Rectal smooth muscle tissue (tissue), 1 donor: ENCODE results near the gene SH2D2A.

ENCODE experiments used
- H3K27ac ChIP-seq: one replicate; pipeline ENCODE4 v1.7.0; 2013; ENCODE audit warnings: low read depth, low read length, inconsistent platforms
- H3K27me3 ChIP-seq: one replicate; pipeline ENCODE4 v1.7.0; 2013; ENCODE audit warnings: low read length; ENCODE audit not compliant: control insufficient read depth, insufficient read depth
- H3K36me3 ChIP-seq: one replicate; pipeline ENCODE4 v1.7.0; 2013; ENCODE audit warnings: low read length; ENCODE audit not compliant: control insufficient read depth, insufficient read depth
- H3K4me1 ChIP-seq: one replicate; pipeline ENCODE4 v1.7.0; 2013; ENCODE audit warnings: low read length; ENCODE audit not compliant: control insufficient read depth, insufficient read depth
- H3K4me3 ChIP-seq: one replicate; pipeline ENCODE4 v1.7.0; 2013; ENCODE audit warnings: low read length
- H3K9ac ChIP-seq: one replicate; pipeline ENCODE4 v1.7.0; 2013; ENCODE audit warnings: low read length

SH2D2A gene

DNA sequence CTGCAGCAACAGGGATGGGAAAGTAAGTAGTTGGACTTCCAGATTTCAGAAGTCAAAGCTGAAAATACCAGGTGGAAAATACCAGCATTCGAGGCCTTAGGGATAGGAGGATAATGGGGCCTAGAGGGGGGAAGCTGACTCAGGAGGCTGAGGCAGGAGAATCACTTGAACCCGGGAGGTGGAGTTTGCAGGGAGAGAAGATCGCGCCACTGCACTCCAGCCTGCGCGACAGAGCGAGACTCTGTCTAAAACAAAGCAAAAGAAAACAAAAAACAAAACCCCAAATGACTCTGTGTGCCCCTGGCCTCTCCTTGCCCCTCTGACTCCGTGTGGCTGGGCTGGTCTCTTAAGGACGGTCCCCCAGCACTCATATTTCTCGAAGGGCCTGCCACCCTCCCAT is 3.4 kb downstream of the SH2D2A start:
- H3K27ac ChIP-seq = no peak overlapping the region
- H3K9ac ChIP-seq = no peak overlapping the region

DNA sequence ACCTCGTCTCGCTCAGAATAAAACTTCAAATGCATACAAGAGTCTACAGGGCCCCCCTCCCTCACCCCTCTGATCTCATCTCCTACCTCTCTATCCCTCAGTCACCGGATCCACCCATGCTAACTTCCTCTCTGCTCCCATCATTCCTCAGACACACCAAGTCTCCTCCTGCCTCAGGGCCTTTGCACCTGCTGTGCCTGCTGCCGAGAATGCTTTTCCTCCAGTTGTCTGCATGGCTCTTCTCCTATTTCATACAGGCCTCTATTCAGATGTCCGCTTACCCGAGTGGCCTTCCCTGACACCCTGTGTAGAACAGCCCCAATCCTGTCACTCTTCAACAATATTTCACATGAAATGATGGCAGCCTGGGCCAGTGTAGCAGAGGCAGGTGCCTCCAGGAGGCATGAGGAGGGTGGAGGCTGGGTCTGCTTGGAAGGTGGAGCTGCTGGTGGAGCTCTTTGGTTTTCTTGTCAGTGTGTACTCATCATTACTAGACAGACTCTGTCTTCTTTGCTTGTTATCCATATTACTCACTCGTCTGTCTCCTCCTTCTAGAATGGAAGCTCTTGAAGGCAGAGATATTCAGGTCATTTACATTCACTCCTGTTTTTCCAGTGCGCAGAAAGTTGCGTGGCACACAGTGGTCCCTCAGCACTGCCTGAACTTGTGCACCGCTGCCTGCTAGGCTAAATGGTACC is 4.2 kb downstream of the SH2D2A start:
- Histone ChIP-seq H3K9ac (no peak overlapping the region), H3K36me3 (no peaks in the 10 kb centered on the region), H3K4me1 (no peaks in the 10 kb centered on the region), H3K27ac (no peak overlapping the region), H3K4me3 (no peak overlapping the region), H3K27me3 (no peaks in the 10 kb centered on the region)

More for the DNA sequence above, 3.4 kb downstream of the SH2D2A start:
- Histone ChIP-seq H3K4me1 (no peaks in the 10 kb centered on the region), H3K27me3 (no peaks in the 10 kb centered on the region), H3K36me3 (no peaks in the 10 kb centered on the region), H3K4me3 (peak overlapping the region; percentile 49)

DNA sequence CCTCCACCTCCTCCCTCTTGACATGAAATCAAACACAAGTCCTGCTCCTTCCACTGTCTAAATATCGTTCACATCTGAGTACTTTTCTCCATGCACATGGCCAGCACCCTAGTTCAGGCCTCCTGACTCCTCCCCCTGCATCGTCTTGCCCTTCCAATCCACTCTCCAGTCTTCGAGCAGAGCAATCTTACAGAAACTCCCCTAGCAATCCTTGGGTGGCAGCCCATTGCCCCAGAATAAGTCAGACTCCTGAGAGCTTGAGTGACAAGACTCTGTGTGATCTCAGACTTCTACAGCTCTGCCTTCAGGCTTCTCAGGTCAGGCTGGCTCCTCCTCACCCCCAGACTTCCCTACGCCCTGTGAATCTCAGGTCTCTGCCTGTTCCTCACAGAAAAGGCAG is 5.5 kb downstream of the SH2D2A start:
- Histone ChIP-seq H3K4me1 (peaks cover 4% of the 10 kb centered on the region), H3K27ac (no peak overlapping the region), H3K9ac (no peak overlapping the region), H3K36me3 (no peaks in the 10 kb centered on the region), H3K27me3 (no peaks in the 10 kb centered on the region), H3K4me3 (no peak overlapping the region)

DNA sequence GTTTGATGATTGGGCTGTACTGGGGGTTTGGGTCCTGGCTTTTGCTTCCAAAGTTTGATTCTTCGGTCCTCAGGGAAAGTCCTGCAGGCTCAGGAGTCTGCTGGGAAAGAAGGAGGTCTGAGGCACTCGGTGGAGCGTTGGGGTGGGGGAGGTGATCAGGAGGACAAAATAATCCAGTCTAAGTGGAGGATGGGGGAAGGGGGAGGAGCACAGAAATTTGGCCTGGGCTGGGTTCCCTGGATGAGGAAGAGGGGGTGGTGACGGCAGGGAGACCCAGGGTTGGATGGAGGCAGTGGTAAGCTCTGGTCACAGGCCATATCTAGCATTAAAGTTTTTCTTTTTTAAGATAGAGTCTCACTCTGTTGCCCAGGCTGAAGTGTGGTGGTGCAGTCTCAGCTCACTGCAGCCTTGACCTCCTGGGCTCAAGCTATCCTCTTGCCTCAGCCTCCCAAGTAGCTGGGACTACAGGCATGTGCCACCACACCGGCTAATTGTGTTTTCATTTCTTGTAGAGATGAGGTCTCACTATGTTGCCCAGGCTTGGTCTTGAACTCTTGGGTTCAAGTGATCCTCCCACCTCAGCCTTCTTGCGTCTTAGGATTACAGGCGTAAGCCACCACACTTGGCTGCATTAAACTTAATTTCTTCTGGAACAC is 6.8 kb downstream of the SH2D2A start:
- Histone ChIP-seq H3K27me3 (no peaks in the 10 kb centered on the region), H3K36me3 (no peaks in the 10 kb centered on the region), H3K9ac (no peak overlapping the region), H3K4me1 (peaks cover 9% of the 10 kb centered on the region), H3K27ac (no peak overlapping the region), H3K4me3 (no peak overlapping the region)

DNA sequence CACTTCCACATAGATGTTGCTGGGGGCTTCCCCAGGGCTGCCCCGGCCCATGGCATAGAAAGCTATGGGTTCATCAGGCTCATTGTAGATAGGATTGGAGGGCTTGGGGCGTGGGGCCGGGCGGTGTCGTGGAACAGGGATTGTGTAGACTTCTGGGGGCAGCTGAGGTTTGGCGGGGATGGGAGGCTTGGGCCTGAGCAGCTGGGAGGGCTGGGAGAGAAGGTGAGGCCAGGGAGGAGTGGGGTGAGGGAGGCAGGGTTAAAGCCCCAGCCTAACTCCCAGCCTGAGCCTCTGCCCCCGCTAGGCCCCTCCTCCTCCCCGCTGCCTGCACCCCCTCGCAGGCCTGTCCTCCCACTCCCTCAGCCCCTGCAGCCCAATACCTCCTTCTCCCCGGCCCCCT is 7.4 kb downstream of the SH2D2A start:
- Histone ChIP-seq H3K4me1 (peaks cover 9% of the 10 kb centered on the region), H3K36me3 (no peaks in the 10 kb centered on the region), H3K27me3 (no peaks in the 10 kb centered on the region), H3K4me3 (no peak overlapping the region), H3K9ac (no peak overlapping the region), H3K27ac (no peak overlapping the region)

DNA sequence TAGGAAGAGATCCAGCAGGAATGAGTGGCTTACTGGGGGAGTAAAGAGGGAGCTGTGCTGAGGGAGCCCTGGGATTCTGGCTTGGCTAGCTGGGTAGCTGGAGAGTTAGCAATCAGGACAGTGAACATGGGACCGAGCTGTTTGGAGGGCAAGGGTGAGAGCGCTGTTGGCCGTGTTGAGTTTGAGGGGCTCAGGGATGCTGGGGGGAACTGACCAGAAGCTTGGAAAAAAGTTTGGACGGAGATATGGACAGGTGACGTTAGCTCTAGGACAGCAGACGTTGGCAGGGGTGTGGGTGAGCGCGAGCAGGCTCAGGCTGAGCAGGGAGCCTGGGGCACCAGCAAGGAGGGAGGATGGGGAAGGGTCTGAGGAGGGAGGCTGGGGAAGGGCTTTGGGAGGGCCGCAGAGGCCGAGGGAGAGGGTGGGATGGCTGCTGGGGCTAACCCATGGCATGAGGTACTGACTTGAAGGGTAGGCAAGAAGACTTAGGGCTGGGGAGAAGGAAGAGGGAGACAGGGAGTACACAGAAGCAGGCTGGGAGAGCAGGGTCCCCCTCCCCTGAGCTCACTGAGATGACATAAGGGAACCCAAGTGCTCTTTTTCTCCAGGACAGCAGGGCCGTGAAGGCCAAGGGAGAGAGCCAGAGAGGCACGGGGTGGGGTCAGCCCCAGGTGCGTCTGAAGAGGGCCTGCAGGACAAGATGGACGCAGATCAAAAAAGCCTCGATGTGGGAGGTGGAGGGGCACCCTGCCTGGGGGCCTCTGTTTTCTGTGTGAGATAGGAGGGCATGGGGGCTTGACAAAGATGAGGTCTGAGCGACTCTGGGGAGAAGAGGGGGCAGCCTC is 8.2 kb downstream of the SH2D2A start:
- no peaks in the 10 kb centered on the region for H3K36me3 ChIP-seq
- no peak overlapping the region for H3K9ac ChIP-seq
- no peak overlapping the region for H3K27ac ChIP-seq
- no peaks in the 10 kb centered on the region for H3K27me3 ChIP-seq
- H3K4me1 ChIP-seq = peaks cover 9% of the 10 kb centered on the region
- H3K4me3 ChIP-seq = no peak overlapping the region

DNA sequence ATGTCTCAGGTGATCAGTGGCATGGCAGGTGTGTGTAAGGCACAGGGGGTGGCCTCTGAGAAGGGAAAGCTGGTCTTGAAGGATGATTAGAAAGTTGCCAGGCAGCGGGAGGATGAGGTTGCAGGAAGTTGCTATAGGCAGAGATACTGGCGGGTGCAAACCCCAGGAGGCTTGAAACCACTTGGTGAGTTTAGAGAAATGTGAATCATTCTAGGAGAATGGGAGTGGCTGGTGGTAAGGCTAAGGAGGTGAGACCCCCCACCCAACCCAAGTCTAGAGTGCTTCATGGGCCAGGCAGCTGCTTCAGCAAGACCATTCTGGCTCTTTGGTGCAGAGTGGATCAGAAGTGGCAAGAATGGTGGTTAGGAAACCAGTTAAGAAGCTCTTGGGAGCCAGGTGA is 9.0 kb downstream of the SH2D2A start:
- Histone ChIP-seq H3K27me3 (no peaks in the 10 kb centered on the region), H3K27ac (no peak overlapping the region), H3K4me1 (peaks cover 9% of the 10 kb centered on the region), H3K4me3 (no peak overlapping the region), H3K36me3 (no peaks in the 10 kb centered on the region), H3K9ac (no peak overlapping the region)

DNA sequence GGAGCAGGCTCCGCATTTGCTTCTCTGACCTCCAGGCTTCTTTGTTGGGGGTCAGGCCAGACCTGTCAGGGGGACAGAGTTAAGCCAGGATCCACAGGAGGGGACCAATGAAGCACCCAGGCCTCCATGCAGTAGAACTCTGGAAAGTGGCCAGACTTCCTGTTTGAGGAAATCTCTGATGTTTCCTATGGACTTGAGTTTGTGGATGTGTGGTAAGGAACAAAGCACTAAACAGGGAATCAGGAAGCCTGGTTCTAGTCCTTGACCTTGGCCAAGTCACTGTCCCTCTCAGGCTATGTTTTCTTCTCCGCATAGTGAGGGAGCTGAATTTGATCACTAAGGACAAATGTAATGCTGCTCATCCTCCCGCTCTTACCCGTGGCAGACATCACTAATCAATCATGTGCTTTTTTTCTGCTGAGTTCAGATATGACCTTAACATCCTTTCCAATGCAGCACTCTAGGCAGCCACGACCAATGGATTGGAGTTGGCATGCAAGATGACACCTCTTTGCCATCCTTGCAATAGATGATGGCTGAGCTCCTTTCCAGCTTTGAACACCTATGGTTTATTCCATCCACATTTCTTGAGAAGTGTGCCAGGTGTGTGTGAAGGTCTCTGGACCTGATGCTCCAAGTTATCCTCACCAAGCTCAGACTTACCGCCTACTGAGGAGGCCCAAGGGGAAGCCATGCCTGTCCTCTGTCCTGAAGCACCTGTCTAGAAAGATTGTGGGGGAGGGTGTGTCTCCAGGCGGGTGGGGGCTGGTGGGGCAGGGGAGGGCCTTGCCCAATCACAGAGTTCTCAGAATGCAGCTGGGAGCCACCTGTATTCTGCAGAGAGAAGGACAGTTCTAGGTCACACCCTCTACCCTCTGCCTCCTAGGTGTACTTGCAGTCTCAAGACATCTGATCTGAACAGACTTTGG is 9.9 kb downstream of the SH2D2A start:
- Histone ChIP-seq H3K27ac (no peak overlapping the region), H3K4me1 (peaks cover 9% of the 10 kb centered on the region), H3K36me3 (no peaks in the 10 kb centered on the region), H3K4me3 (no peak overlapping the region), H3K9ac (no peak overlapping the region), H3K27me3 (no peaks in the 10 kb centered on the region)

DNA sequence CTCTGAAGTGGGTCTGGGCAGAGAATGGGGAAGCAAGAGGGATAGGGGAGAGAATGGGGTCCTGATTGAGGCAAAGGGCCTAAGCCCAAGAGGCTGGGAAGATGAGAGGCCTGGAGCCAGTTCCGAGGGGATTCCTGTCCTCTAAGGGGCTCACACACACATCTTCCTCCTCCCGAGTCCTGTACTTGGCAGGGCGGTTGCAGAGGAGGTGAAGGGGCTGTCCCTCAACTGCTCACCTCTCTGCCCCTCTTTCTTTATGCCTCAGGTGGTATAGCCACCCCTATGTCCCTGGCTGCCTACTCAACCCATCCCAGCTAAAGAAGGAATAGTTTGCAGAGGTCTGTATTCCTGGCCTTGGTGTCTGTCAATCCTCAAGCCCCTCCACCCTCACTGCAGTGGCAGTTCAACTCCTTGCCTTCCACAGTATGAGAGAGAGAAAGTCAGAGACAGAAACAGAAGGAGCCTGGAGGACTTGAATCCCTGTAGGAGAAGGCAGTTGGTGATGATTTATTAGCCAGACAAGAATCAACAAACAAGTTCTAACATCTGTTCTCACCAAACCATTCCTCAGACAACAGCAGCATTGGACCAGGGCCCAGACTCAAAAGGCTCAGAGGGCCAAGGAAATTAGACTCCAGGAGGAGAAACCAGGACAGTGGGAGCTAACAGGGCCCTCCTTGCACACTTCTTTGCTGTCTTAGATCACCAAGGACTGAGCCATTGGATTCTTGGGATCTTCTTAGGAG is 10.7 kb downstream of the SH2D2A start:
- H3K27me3 ChIP-seq = no peaks in the 10 kb centered on the region
- H3K4me3 ChIP-seq = no peak overlapping the region
- H3K9ac ChIP-seq = no peak overlapping the region
- H3K27ac ChIP-seq = peak overlapping the region; percentile 24
- H3K36me3 ChIP-seq = peaks cover under 1% of the 10 kb centered on the region
- peaks cover 9% of the 10 kb centered on the region for H3K4me1 ChIP-seq

DNA sequence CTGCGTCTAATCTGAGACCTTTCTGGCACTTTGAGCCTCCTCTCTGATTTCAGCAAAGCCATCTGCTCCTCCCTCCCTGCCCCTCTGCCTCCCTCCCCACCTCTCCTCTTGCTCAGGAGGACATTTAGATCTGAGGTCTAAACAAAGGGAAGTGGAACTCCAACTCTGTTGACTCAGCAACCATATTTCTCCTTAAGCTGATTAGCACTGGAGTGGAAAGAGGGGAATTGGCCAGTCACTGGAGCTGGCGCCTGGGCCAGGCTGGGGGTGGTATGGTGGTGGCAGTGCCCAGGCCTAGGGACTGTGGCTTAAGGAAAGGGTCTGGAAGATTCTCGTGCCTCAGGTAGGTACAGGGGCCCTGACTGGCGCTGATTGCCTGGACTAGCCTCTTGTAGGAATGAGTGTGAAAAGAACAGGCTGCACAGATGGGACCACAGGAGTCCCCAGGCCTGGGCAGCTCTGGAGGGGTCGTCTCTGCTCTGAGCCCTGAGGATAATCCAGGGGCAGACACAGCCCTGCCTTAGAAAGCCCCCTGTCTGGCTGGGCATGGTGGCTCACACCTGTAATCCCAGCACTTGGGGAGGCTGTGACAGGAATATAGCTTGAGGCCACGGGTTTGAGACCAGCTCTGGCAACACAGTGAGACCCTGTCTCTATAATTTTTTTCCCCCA is 11.9 kb downstream of the SH2D2A start:
- Histone ChIP-seq H3K9ac (no peak overlapping the region), H3K36me3 (peaks cover 12% of the 10 kb centered on the region), H3K4me3 (no peak overlapping the region), H3K4me1 (peaks cover 9% of the 10 kb centered on the region), H3K27me3 (no peaks in the 10 kb centered on the region), H3K27ac (no peak overlapping the region)

DNA sequence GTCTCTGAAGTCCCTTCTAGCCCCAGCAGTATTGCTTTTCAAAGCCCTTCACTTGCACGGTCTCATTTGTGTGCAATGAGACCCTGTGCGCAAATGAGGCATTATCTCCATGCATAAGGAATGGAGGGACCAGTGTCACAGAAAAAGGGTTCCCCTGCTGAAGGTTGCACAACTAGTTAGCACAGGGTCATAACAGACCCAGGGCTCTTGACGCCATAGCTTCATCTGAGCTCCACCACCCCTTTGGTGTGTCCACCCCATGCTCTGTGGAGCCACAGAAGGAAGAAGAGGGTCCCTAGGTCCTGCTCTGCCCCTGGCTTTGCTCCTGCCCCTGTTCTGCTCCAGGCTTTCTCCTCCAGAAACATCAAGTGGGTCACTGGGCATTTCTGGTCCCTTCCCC is 12.6 kb downstream of the SH2D2A start:
- no peak overlapping the region for H3K27ac ChIP-seq
- H3K27me3 ChIP-seq = no peaks in the 10 kb centered on the region
- no peak overlapping the region for H3K9ac ChIP-seq
- peaks cover 9% of the 10 kb centered on the region for H3K4me1 ChIP-seq
- peaks cover 14% of the 10 kb centered on the region for H3K36me3 ChIP-seq
- H3K4me3 ChIP-seq = no peak overlapping the region
